ENCODE data around the gene CFAP61.

CFAP61 gene

DNA sequence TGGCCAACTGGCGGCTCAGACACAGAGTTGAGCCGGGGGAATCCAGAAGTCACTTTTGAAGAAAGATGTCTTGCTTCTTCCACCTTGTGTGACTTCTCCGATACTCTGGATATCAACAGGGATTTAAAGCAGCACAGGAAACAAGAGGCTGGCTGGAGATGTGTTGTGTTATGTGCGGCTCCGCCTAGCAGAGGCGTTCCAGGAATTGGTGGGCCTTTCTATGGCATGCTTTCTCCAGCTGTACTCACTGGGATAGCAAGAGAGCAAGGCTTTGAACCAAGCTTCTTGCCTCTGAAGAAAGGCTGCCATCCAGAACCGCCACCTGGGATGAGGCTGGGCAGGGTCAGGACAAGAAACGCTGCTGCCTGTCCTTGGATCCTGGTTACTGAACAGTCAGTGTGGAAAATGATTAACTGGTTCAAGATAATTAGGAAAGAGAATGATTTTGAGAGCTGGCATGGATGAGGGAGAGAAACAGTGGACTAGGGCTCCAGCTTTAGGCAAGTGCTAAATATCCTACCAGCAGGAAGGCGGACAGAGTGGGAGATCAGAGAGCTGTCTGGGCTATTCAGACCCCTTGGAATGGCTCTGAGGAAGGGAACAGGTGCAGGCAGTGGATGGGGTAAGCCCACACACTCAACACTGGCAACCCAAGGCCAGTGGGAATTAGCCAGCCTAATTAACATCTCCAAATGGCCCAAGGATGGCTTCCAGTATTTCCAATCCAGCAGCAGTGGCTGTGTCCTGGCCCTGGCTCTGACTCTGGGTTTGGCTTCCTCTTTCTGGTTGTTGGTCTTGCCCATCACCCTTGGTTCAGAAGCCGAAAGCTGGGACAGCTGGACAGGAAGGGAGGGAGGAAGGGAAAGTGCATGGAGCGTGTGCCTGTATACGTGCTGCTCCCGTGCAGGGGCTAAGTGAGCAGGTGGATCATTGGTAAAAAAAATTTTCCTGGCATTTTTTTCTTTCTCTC is 347.5 kb downstream of the CFAP61 start:
- no peak for DNase-seq (ENCODE audit: low read depth)

GRCh38 chr20:20401991-20402390 is 349.7 kb downstream of the CFAP61 start:
- DNase-seq (ENCODE audit: low read depth), result no peak

DNA sequence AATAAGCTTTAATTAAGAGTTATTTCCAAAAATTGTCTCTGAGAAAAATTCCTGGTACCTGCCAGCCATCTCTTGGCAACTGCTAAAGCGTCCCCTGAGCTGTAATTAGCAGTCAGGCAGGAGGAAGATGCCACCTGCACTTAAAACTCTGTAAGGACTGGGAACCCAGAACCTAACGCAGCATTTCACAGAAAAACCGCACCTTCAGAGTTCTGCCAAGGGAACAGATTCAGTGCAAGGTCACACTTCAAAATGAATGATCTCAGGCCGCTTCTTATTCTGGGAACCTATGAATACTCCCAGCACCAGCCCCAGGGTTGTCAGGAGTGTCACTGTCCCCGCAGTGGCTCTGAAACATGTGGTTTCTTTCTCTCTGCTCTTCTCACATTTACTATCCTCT is 352.3 kb downstream of the CFAP61 start:
- no peak for DNase-seq (ENCODE audit: low read depth)

GRCh38 chr20:20405623-20406022 is 353.3 kb downstream of the CFAP61 start:
- no peak for DNase-seq (ENCODE audit: low read depth)

- DNase-seq (ENCODE audit: low read depth), result no peak
Measured at GRCh38 chr20:20406306-20406705, 354.0 kb downstream of the CFAP61 start.

GRCh38 chr20:20407891-20408805 is 355.8 kb downstream of the CFAP61 start:
- DNase-seq (ENCODE audit: low read depth), result no peak

DNA sequence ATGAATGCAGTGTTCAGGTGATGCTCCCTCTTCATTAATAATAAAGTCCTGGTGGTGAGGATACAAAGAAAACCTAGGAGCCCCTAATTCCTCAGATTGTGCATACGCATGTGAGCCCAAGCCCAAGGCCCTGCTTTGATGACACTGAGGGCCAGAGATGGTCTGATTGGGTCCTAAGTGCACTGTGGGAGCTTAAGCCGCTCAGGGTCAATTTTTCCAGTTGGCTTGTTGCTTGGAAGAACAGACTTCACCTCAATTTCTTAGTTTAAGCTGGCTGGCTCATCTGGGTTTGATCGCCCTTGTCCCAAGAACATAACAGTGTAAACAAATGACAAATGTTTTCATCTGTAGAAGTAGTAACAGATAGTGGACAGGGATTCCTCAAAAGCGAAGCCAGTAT is 357.0 kb downstream of the CFAP61 start:
- DNase-seq (ENCODE audit: low read depth), result no peak

All from HS-27A (cell line).